Left lung (tissue), 10 donors: ENCODE data around the gene TMIGD3. TPM values are rescaled to one million over a fixed set of nuclear protein-coding genes. Genes with fewer than 3 reads are reported as not detected.

Experiments used
- ATAC-seq: fragments of 200-7000 bp; cut with Tn5 transposase; one replicate; pipeline ENCODE4 v1.9.1; 2020; ENCODE audit warnings: moderate library complexity
- DNase-seq, 4 donors: peaks; one replicate each; pipeline ENCODE4 v3.0.0-alpha.2; 2013 to 2020
- H3K27ac ChIP-seq, 2 donors: fragments of 200-600 bp; sonication (generic) in 1 of 2; one replicate each; pipeline versions ENCODE4 v1.5.0 to v1.8.0; 2020 to 2021
- H3K27me3 ChIP-seq, 2 donors: fragments of 200-600 bp; sonication (generic) in 1 of 2; one replicate each; pipeline versions ENCODE4 v1.5.0 to v1.8.0; 2020 to 2021
- H3K36me3 ChIP-seq, 2 donors: fragments of 200-600 bp; sonication (generic) in 1 of 2; one replicate each; pipeline versions ENCODE4 v1.5.0 to v1.8.0; 2020 to 2021
- H3K4me1 ChIP-seq, 2 donors: fragments of 200-600 bp; one replicate each; pipeline ENCODE4 v1.8.0; 2021
- H3K4me3 ChIP-seq, 2 donors: fragments of 200-600 bp; sonication (generic) in 1 of 2; one replicate each; pipeline versions ENCODE4 v1.5.0 to v1.8.0; 2020 to 2021; ENCODE audit warnings: mild to moderate bottlenecking in 1 of 2
- H3K9me3 ChIP-seq, 2 donors: fragments of 200-600 bp; sonication (generic) in 1 of 2; one replicate each; pipeline versions ENCODE4 v1.5.0 to v1.8.0; 2020 to 2021
- intact Hi-C, 2 donors: fragments of 100-400 bp; cut with DNase I; formaldehyde crosslinking; loops; one replicate each; pipeline versions ENCODE4 v1.11.2 to v1.14.2; 2022
- polyA plus RNA-seq, 6 donors: library from polyadenylated mRNA; unstranded; fragments of 120-200 nt; gene quantifications; one replicate each; pipeline ENCODE4 v1.2.1, GENCODE V29; 2013; ENCODE audit not compliant: insufficient read length in 6 of 6
- total RNA-seq, 2 donors: library from RNA; stranded (reverse); fragmentation: NEBNext Ultra II Directional; extraction: Animal tissue kit (Norgen Biotek cat#: 25700); gene quantifications; one replicate each; pipeline ENCODE4 v1.2.1, GENCODE V29; 2021
- TF ChIP-seq, protein P1 (sequence below), 2 donors: fragments of 200-600 bp; sonication (generic) in 1 of 2; IDR thresholded peaks; one replicate each; pipeline versions ENCODE4 v1.5.0 to v1.8.0; 2021; ENCODE audit warnings: antibody characterized with exemption in 2 of 2
- donor health status: DM: no; HTN: yes; CAD: no.
- donor health status: DM: no; HTN: no; CAD: no.

TMIGD3 gene
- total and polyA plus RNA-seq, 8 donors, result 0.14 to 27.0 (median 0.65) TPM

DNA sequence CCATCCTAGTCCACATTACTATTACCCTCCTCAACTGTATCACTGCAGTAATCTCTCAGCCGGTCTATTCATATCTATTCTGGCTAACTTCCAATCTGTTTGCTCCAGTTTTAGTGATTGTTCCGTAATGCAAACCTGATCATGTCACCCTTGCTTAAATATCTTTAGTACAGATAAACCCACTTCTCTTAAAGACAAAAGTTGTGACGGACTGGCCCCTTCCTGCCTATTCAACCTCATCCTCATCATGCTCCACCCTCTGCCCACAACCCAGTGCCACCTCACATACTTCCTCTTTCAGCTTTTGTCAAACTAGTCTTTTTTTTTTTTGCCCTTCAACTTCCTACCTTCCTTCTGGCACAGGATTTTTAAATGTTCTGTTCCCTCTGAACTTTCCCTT, 32.4 kb downstream of the TMIGD3 start:
- no peaks in the 10 kb centered on the region for H3K9me3 ChIP-seq
- intact Hi-C loops, result no loop called here
- H3K36me3 ChIP-seq, result peaks cover 0 to 22% of the 10 kb centered on the region in 2 donors
- no peak overlapping the region for H3K4me3 ChIP-seq
- no peaks in the 10 kb centered on the region for H3K27me3 ChIP-seq
- DNase-seq, result peak in 1 of 4 donors; percentile 75
- TF ChIP-seq, protein P1, sequence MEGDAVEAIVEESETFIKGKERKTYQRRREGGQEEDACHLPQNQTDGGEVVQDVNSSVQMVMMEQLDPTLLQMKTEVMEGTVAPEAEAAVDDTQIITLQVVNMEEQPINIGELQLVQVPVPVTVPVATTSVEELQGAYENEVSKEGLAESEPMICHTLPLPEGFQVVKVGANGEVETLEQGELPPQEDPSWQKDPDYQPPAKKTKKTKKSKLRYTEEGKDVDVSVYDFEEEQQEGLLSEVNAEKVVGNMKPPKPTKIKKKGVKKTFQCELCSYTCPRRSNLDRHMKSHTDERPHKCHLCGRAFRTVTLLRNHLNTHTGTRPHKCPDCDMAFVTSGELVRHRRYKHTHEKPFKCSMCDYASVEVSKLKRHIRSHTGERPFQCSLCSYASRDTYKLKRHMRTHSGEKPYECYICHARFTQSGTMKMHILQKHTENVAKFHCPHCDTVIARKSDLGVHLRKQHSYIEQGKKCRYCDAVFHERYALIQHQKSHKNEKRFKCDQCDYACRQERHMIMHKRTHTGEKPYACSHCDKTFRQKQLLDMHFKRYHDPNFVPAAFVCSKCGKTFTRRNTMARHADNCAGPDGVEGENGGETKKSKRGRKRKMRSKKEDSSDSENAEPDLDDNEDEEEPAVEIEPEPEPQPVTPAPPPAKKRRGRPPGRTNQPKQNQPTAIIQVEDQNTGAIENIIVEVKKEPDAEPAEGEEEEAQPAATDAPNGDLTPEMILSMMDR (IDR thresholded peaks at IDR 0.05), result no peak
- peak; percentile 78 for ATAC-seq
- peaks cover 0 to 47% of the 10 kb centered on the region in 2 donors for H3K4me1 ChIP-seq
- peak overlapping the region; percentile 46 to 94 for H3K27ac ChIP-seq

DNA sequence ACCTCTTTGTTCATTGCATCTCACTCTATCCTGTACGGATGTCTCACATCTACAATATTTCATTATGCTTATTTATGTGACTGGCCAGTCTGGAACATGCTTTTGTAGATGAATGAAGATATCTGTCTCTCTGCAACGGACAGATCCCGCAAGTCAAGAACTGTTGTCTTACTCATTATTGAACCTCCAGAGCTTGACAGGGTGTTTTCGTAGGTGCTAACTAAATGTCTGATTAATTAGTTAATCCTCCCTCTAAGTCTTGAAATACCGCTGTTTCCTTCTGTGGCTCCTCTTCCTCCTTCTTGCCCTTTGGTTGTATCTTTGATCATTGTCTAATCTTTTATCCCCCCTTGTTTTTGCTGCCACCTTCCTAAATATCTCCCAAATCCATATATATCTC, 32.8 kb downstream of the TMIGD3 start:
- TF ChIP-seq, protein P1 (IDR thresholded peaks at IDR 0.05), result no peak
- peaks cover 0 to 22% of the 10 kb centered on the region in 2 donors for H3K36me3 ChIP-seq
- H3K4me3 ChIP-seq, result no peak overlapping the region
- H3K27ac ChIP-seq, result peak overlapping the region; percentile 46 to 94
- H3K4me1 ChIP-seq, result peaks cover 0 to 45% of the 10 kb centered on the region in 2 donors
- intact Hi-C loops, result no loop called here
- no peaks in the 10 kb centered on the region for H3K27me3 ChIP-seq
- no peak for DNase-seq
- no peaks in the 10 kb centered on the region for H3K9me3 ChIP-seq
- ATAC-seq, result no peak

DNA sequence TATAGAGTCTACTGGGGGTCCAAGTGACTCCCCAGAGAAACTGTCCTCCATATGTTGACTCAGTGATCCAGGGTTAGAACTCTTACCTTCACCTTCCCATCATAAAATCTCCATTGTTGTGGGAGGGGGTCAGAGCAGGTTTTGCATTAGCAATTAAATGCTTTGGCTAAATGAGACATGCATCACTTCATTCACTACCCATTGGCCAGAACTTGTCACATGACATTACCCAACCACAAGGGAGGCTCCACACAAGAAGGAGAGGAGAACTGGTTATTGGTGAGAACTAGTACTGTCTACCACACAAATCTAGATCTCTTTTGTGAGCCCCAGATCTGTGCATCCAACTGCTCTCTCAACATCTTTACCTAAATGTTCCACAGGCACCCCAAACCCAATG, 33.9 kb downstream of the TMIGD3 start:
- TF ChIP-seq, protein P1 (IDR thresholded peaks at IDR 0.05), result no peak
- no peaks in the 10 kb centered on the region for H3K27me3 ChIP-seq
- H3K4me3 ChIP-seq, result no peak overlapping the region
- no peak for ATAC-seq
- H3K4me1 ChIP-seq, result peaks cover 0 to 42% of the 10 kb centered on the region in 2 donors
- intact Hi-C loops, result no loop called here
- H3K9me3 ChIP-seq, result no peaks in the 10 kb centered on the region
- peaks cover 0 to 22% of the 10 kb centered on the region in 2 donors for H3K36me3 ChIP-seq
- H3K27ac ChIP-seq, result peak overlapping the region in 1 of 2 donors; percentile 94
- no peak for DNase-seq

DNA sequence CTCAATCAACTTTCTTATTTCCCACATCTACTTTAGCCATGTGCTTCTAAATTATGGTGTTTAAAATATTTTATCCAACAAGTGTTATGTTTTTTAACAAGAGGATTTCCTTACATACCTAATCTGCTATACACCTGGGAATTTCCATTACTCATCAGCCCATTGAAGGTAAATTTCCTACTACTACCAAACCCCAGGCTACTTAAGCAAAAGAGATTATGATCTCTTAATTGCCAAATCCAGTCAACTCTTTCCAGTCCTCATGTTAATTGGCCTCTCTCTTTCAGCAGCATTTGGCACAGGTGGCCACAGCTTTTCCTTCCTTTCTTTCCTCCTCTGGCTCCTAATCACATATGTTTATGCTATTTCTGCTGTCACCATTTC, 34.7 kb downstream of the TMIGD3 start:
- intact Hi-C loops, result no loop called here
- H3K4me3 ChIP-seq, result no peak overlapping the region
- no peaks in the 10 kb centered on the region for H3K9me3 ChIP-seq
- ATAC-seq, result no peak
- H3K27ac ChIP-seq, result no peak overlapping the region
- peaks cover 0 to 40% of the 10 kb centered on the region in 2 donors for H3K4me1 ChIP-seq
- TF ChIP-seq, protein P1 (IDR thresholded peaks at IDR 0.05), result no peak
- no peak for DNase-seq
- peaks cover 0 to 22% of the 10 kb centered on the region in 2 donors for H3K36me3 ChIP-seq
- H3K27me3 ChIP-seq, result no peaks in the 10 kb centered on the region

DNA sequence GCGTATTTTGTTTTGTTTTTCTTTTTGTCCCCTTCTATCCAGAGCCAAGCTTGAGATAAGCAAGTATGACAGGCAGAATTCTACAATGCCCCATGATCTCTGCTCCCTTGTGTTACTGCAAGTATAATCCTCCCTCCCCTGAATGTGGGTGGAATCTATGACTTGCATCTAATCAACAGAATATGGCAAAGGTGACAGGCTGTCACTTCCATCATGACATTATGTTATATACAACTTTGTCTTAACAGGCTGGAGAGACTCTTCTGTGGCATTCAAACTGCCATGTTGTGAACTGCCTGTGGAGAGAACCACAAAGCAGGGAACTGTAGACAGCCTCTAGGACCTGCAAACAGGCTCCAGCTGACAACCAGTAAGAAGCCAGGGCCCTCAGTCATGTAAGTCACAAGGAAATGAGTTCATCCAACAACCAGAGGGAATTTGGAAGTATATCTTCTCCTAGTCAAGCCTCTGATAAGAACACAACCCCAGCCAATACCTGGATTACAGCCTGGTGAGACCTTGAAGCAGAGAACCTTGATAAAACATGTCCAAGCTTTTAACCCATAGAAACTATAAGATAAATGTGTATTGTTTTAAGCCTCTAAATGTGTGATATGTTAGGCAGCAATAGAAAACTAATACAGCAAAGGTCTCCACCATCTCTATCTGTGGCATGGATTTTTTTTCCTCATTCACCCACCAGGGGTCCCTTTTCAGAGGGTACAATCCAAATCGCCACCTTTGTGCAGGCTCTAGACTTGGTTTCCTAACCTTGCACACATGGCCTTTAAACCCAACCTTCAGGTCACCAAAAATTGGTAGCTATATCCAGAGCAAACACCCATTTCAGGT, 35.3 kb downstream of the TMIGD3 start:
- ATAC-seq, result no peak
- Histone ChIP-seq H3K27ac (no peak overlapping the region), H3K9me3 (no peaks in the 10 kb centered on the region), H3K4me3 (no peak overlapping the region), H3K27me3 (no peaks in the 10 kb centered on the region), H3K4me1 (peaks cover 0 to 34% of the 10 kb centered on the region in 2 donors), H3K36me3 (peaks cover 0 to 25% of the 10 kb centered on the region in 2 donors)
- intact Hi-C loops, result no loop called here
- no peak for DNase-seq
- TF ChIP-seq, protein P1 (IDR thresholded peaks at IDR 0.05), result no peak
